Neuronal stem cell (in vitro differentiated cells): ENCODE measurements around the gene OSBPL9.

Experiments used
- DNase-seq: peaks from one replicate; pipeline ENCODE4 v3.0.0-alpha.2; 2013; ENCODE audit warnings: low spot score
- H2AFZ ChIP-seq: one replicate; pipeline ENCODE4 v1.6.1; 2013; ENCODE audit warnings: mild to moderate bottlenecking, low read length, inconsistent platforms
- H2AK5ac ChIP-seq: 2 replicates; pipeline ENCODE4 v1.6.1; 2013; ENCODE audit warnings: low read depth, mild to moderate bottlenecking, inconsistent platforms, low read length, moderate library complexity, mixed read lengths
- H2BK120ac ChIP-seq: 2 replicates; pipeline ENCODE4 v1.6.1; 2013; ENCODE audit warnings: low read depth, mild to moderate bottlenecking, inconsistent platforms, low read length, moderate library complexity, mixed read lengths
- H2BK12ac ChIP-seq: one replicate; pipeline ENCODE4 v1.6.1; 2013; ENCODE audit warnings: low read length, inconsistent platforms
- H2BK15ac ChIP-seq: 2 replicates; pipeline ENCODE4 v1.6.1; 2013; ENCODE audit warnings: mild to moderate bottlenecking, low read length, inconsistent platforms, mixed read lengths
- H2BK5ac ChIP-seq: one replicate; pipeline ENCODE4 v1.6.1; 2013; ENCODE audit warnings: inconsistent platforms, mild to moderate bottlenecking, low read length, moderate library complexity
- H3K14ac ChIP-seq: one replicate; pipeline ENCODE4 v1.6.1; 2013; ENCODE audit warnings: low read length, inconsistent platforms
- H3K18ac ChIP-seq: 2 replicates; pipeline ENCODE4 v1.6.1; 2013; ENCODE audit warnings: low read length, inconsistent platforms
- H3K23ac ChIP-seq: 2 replicates; pipeline ENCODE4 v1.6.1; 2013; ENCODE audit warnings: low read depth, mild to moderate bottlenecking, mixed read lengths, low read length, inconsistent platforms; ENCODE audit not compliant: poor library complexity
- H3K27ac ChIP-seq: replicated peaks from 3 replicates; pipeline ENCODE4 v1.5.1; 2013; ENCODE audit warnings: low read length, inconsistent platforms
- H3K27me3 ChIP-seq, 3 experiments: 2 replicates each; pipeline ENCODE4 v1.6.1; 2013; ENCODE audit warnings: low read length in 3 of 3, mild to moderate bottlenecking in 2 of 3, inconsistent platforms in 1 of 3, low read depth in 1 of 3, mixed read lengths in 1 of 3, moderate library complexity in 1 of 3; ENCODE audit not compliant: control insufficient read depth in 3 of 3, insufficient read depth in 3 of 3
- H3K36me3 ChIP-seq, 2 donors: replicated peaks in 1 of 2; 2 replicates each; pipeline ENCODE4 v1.6.1; 2013; ENCODE audit warnings: low read length in 2 of 2; ENCODE audit not compliant: control insufficient read depth in 2 of 2, insufficient read depth in 2 of 2
- H3K4ac ChIP-seq: 2 replicates; pipeline ENCODE4 v1.6.1; 2013; ENCODE audit warnings: inconsistent platforms, mild to moderate bottlenecking, low read length, moderate library complexity
- H3K4me1 ChIP-seq, 2 donors: 1 replicate in 1 of 2; 2 replicates in 1 of 2; pipeline ENCODE4 v1.6.1; 2013; ENCODE audit warnings: low read length in 2 of 2, low read depth in 1 of 2; ENCODE audit not compliant: control insufficient read depth in 2 of 2, insufficient read depth in 1 of 2
- H3K4me2 ChIP-seq: one replicate; pipeline ENCODE4 v1.6.1; 2013; ENCODE audit warnings: mild to moderate bottlenecking, low read length, inconsistent platforms; ENCODE audit not compliant: insufficient read depth, poor library complexity, severe bottlenecking
- H3K4me3 ChIP-seq, 2 donors: 2 replicates each; pipeline ENCODE4 v1.5.1; 2013; ENCODE audit warnings: low read length in 2 of 2, mild to moderate bottlenecking in 2 of 2, inconsistent platforms in 1 of 2, moderate library complexity in 1 of 2
- H3K79me1 ChIP-seq: one replicate; pipeline ENCODE4 v1.6.1; 2013; ENCODE audit warnings: low read depth, mild to moderate bottlenecking, inconsistent platforms, low read length, moderate library complexity
- H3K9ac ChIP-seq: one replicate; pipeline ENCODE4 v1.6.1; 2013; ENCODE audit warnings: mild to moderate bottlenecking, low read depth, low read length, inconsistent platforms; ENCODE audit not compliant: poor library complexity
- H3K9me3 ChIP-seq, 2 donors: replicated peaks in 1 of 2; 2 replicates each; pipeline versions ENCODE3 to v1.6.1; 2013; ENCODE audit warnings: low read length in 2 of 2, mild to moderate bottlenecking in 2 of 2, inconsistent platforms in 1 of 2, low read depth in 1 of 2, mixed read lengths in 1 of 2, moderate library complexity in 1 of 2; ENCODE audit not compliant: control insufficient read depth in 2 of 2, insufficient read depth in 1 of 2
- H4K8ac ChIP-seq: one replicate; pipeline ENCODE4 v1.6.1; 2013; ENCODE audit warnings: low read depth, mild to moderate bottlenecking, inconsistent platforms, low read length, moderate library complexity
- H4K91ac ChIP-seq: one replicate; pipeline ENCODE4 v1.6.1; 2013; ENCODE audit warnings: low read length, low read depth, mild to moderate bottlenecking, inconsistent platforms; ENCODE audit not compliant: poor library complexity
- WGBS, 2 donors: extraction: QIAGEN DNeasy Blood & Tissue Kit; methylation state at CpG; one replicate each; pipeline ENCODE4 v1.1.7; 2013; ENCODE audit warnings: missing lambda C conversion rate in 2 of 2, mixed read lengths in 1 of 2; ENCODE audit not compliant: insufficient read length in 2 of 2, insufficient replicate concordance in 1 of 2; ENCODE audit errors: extremely low coverage in 2 of 2; 5-methylcytosine and 5-hydroxymethylcytosine counted together

The OSBPL9 gene

DNA sequence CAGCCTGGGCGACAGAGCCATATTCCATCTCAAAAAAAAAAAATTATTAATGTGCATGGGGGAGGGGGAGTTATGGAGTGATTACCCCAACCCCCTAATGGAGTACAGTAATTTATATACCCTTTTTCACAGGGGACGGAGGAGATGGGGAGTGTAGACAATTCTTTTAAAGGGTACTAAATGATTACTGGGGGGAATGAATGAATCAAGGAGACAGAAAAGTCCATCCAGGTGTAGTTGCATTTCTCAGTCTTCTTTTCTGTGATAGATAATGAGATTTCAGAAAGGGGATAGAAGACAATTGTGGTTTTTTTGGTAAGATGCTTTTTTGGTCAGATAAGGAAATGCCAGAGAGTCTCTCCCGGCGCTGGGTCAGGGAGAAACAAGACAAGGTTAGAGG, 13.0 kb downstream of the OSBPL9 start:
- Histone ChIP-seq H3K36me3 (no peaks in the 10 kb centered on the region), H4K91ac (no peak overlapping the region), H2BK15ac (no peak overlapping the region), H3K4me3 (no peak overlapping the region), H3K14ac (no peak overlapping the region), H2AK5ac (no peak overlapping the region), H3K23ac (no peak overlapping the region), H3K9ac (no peak overlapping the region), H3K27me3 (no peaks in the 10 kb centered on the region), H3K4me2 (no peak overlapping the region), H3K18ac (no peak overlapping the region), H3K9me3 (no peaks in the 10 kb centered on the region), H3K4ac (no peak overlapping the region), H3K79me1 (no peaks in the 10 kb centered on the region), H3K27ac (no peak overlapping the region), H2BK12ac (no peak overlapping the region), H2AFZ (no peak overlapping the region), H4K8ac (no peak overlapping the region), H2BK120ac (no peak overlapping the region), H2BK5ac (no peak overlapping the region), H3K4me1 (no peaks in the 10 kb centered on the region)
- no peak for DNase-seq
- WGBS, 2 donors, result no CpG with 5 or more reads among the region's 4 CpGs

DNA sequence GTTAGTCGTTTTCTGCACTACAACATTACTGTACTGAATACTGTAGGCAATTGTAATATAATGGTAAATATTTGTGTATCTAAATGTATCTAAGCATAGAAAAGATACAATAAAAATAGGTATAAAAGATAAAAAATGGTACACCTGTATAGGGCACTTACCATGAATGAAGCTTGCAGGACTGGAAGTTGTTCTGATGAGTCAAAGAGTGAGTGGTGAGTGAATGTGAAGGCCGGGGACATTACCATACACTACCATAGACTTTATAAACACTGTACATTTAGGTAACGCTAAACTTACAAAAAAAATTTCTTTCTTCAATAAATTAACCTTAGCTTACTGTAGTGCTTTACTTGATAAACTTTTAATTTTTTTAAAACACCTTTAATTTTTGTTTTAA, 13.5 kb downstream of the OSBPL9 start:
- Histone ChIP-seq H2BK120ac (no peak overlapping the region), H3K9me3 (no peaks in the 10 kb centered on the region), H3K79me1 (no peaks in the 10 kb centered on the region)

GRCh38 chr1:51630922-51631321, 14.0 kb downstream of the OSBPL9 start:
- Histone ChIP-seq H3K9me3 (no peaks in the 10 kb centered on the region), H2BK15ac (no peak overlapping the region), H2BK5ac (no peak overlapping the region), H3K27me3 (no peaks in the 10 kb centered on the region), H3K9ac (no peak overlapping the region), H3K14ac (no peak overlapping the region), H3K18ac (no peak overlapping the region), H2BK120ac (no peak overlapping the region), H3K4me1 (no peaks in the 10 kb centered on the region), H3K4me2 (no peak overlapping the region), H2AFZ (no peak overlapping the region), H3K23ac (no peak overlapping the region), H4K8ac (no peak overlapping the region), H4K91ac (no peak overlapping the region), H3K4ac (no peak overlapping the region), H3K27ac (no peak overlapping the region), H3K79me1 (no peaks in the 10 kb centered on the region), H3K4me3 (no peak overlapping the region), H2AK5ac (no peak overlapping the region), H2BK12ac (no peak overlapping the region), H3K36me3 (no peaks in the 10 kb centered on the region)
- no CpG with 5 or more reads among the region's 3 CpGs for WGBS, 2 donors
- no peak for DNase-seq

More for the DNA sequence above, 13.5 kb downstream of the OSBPL9 start:
- H3K4me3 ChIP-seq, result no peak overlapping the region
- H2BK15ac ChIP-seq, result no peak overlapping the region
- WGBS, 2 donors, result no CpG with 5 or more reads among the region's 3 CpGs
- no peak overlapping the region for H2AFZ ChIP-seq
- no peak overlapping the region for H2AK5ac ChIP-seq
- H3K27ac ChIP-seq, result no peak overlapping the region
- H3K18ac ChIP-seq, result no peak overlapping the region
- no peak overlapping the region for H2BK5ac ChIP-seq
- H3K4me2 ChIP-seq, result no peak overlapping the region
- no peak overlapping the region for H3K23ac ChIP-seq
- H3K27me3 ChIP-seq, result no peaks in the 10 kb centered on the region
- H3K36me3 ChIP-seq, result no peaks in the 10 kb centered on the region
- H4K91ac ChIP-seq, result no peak overlapping the region
- no peak for DNase-seq
- no peak overlapping the region for H4K8ac ChIP-seq
- no peak overlapping the region for H3K9ac ChIP-seq
- H3K14ac ChIP-seq, result no peak overlapping the region
- H3K4me1 ChIP-seq, result no peaks in the 10 kb centered on the region
- no peak overlapping the region for H2BK12ac ChIP-seq
- H3K4ac ChIP-seq, result no peak overlapping the region

GRCh38 chr1:51631747-51632146, 14.9 kb downstream of the OSBPL9 start:
- Histone ChIP-seq H3K36me3 (no peaks in the 10 kb centered on the region), H3K27ac (no peak overlapping the region), H3K18ac (no peak overlapping the region), H3K79me1 (no peaks in the 10 kb centered on the region), H3K9me3 (no peaks in the 10 kb centered on the region), H2BK120ac (no peak overlapping the region), H3K27me3 (no peaks in the 10 kb centered on the region), H3K14ac (no peak overlapping the region), H3K23ac (no peak overlapping the region), H2AFZ (no peak overlapping the region), H4K91ac (no peak overlapping the region), H3K4me3 (no peak overlapping the region), H4K8ac (no peak overlapping the region), H3K4ac (no peak overlapping the region), H2BK12ac (no peak overlapping the region), H2BK15ac (no peak overlapping the region), H3K9ac (no peak overlapping the region), H3K4me2 (no peak overlapping the region), H2BK5ac (no peak overlapping the region), H3K4me1 (no peaks in the 10 kb centered on the region), H2AK5ac (no peak overlapping the region)
- DNase-seq, result no peak
- no CpG with 5 or more reads among the region's 1 CpG for WGBS, 2 donors
